KG1 (cell line): ENCODE data around the gene UBE3D.
A peak's percentile ranks its signal among the peaks of the same experiment; 100 is the strongest.

Experiments used
- DNase-seq: peaks from one replicate; lab custom pipeline; 2025; lab: John Stamatoyannopoulos, UW

UBE3D gene, protein sequence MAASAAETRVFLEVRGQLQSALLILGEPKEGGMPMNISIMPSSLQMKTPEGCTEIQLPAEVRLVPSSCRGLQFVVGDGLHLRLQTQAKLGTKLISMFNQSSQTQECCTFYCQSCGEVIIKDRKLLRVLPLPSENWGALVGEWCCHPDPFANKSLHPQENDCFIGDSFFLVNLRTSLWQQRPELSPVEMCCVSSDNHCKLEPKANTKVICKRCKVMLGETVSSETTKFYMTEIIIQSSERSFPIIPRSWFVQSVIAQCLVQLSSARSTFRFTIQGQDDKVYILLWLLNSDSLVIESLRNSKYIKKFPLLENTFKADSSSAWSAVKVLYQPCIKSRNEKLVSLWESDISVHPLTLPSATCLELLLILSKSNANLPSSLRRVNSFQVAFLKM

DNA sequence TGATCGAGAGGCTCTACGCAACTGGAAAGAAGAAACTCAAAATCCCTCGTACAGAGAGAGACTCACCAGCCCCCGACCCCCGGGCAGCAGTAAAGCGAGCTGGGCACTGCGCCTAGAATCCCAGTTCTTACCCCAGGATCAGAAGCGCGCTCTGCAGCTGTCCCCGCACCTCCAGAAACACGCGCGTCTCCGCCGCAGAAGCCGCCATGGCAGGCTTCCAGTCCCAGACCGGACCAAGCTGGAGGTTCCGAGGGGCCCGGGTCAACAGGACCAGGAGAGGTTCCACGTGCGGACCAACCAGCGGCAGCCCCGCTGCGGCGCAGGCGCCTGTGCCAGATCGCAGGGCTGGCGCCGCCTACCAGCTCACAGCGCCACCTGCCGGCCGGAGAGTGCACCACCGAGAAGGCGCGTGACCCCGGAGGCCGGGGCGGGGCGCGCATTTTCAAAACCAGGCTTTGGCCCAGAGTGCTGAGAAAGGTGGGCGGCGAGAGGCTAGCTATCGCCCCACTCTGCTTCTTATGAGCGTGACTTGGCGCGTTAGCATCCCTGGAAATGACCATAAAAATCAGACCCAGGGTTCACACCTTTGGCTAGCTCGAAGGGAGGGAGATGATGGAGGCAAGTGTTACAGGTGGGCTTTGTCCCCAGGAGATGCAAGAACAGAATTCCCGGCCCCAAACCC is at the start of gene UBE3D:
Gene UBE3D (minus strand): TSS at position 331 of the 682 bp plus-strand sequence. CDS start 123 bp downstream, at position 208.
- peak; percentile 89 for DNase-seq

DNA sequence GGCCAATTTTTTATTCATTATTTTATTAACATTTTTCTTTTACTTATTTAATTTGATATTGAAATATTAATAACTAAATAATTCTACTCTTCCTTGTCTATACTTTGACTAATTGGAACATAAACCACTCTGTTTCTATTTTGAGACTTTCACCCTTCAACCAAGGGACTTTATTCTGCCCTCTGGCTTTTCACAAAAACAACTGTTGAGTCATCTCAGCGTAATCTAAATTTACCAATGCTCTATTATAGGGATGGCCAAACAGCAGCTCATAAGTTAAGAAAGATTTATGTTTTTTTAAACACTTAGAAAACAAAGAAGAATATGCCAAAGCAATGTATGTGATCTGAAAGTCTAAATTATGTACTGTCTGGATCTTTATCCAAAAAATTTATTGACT is 48.5 kb upstream of the UBE3D start:
- no peak for DNase-seq

DNA sequence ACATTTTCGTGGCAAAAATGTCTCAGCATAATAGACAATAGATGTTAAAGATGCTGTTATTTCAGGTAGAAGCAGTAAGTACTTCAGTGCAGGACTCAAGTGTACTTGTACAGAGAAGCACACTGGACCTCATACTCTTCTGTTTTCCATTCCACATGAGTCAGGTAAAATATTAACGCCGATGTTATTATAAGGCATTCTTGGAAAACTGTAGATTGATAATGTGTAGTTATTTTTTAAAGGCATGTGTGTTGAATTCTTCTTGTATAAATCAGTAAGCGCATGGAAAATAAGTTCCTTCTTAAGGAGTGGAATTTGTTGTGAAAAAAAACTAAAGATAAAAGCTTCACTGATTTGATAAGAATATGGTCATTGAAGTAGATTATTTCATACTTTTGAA is 47.6 kb upstream of the UBE3D start:
- DNase-seq: no peak

DNA sequence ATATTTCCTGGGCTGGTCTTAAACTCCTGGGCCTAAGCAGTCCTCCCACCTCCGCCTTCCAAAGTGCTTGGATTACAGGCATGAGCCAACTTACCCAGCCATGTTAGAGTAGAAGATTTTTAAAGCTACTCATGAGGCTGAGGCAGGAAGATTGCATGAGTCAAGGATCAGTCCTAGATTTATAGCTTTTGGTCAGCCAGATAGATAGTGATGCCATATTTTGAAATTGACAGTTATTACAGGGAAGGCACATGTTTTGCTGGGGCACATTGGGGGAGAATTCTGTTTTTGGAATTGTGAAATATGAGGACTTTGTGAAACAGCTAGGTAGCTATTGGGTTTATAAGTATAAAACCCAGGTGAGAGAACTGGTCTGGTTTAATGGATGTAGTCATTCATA is 42.7 kb upstream of the UBE3D start:
- no peak for DNase-seq

DNA sequence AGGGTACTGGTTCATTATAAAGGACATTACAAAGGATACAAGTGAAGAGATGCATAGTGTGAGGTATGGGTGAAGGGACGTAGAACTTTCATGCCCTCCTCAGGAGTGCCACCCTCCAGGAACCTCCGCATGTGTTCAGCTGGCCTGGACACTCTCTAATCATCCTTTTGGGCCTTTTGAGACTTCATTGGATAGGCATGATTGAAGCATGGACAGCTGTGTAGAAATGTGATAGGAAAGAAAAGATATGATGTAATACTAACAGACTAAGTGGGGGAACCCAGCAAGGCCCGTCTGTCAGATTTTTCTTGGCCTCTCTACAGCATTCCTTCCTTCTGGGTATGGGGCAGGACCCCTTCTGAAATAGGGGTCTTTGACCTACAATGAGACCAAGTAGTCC is 32.9 kb upstream of the UBE3D start:
- DNase-seq: no peak

DNA sequence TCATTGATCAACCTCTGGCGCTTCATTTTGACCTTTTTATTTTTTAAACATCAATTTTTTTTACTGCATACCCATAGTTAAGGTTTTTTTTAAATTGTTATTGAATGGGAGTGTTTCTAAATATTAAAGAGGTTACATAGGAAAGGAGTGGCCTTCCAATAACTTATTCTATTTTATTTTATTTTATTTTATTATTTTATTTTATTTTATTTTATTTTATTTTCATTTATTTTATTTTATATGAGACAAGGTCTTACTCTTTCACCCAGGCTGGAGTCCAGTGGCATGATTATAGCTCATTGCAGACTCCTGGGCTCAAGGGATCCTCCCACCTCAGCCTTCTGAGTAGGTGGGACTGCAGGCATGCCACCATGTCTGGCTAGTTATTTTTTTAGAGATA is 32.0 kb upstream of the UBE3D start:
- DNase-seq: no peak

DNA sequence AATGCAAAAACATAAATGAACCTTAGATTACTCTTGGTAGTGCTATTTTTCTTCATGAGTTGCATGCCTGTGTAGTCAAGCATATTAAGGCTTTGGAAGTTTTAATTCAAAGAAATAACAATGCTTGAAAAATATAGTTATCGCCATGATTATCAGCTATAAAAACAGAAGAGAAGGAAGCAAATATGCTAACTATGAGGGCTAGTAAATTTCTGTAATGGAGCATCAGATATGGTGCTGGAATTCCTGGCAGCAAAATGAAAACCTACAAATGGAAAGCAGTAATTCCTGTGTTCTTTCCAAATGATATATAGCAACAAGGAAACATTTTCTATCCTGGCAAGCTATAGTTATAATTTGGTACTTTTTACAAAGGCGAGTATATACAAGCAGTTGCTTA is 31.6 kb upstream of the UBE3D start:
- no peak for DNase-seq

DNA sequence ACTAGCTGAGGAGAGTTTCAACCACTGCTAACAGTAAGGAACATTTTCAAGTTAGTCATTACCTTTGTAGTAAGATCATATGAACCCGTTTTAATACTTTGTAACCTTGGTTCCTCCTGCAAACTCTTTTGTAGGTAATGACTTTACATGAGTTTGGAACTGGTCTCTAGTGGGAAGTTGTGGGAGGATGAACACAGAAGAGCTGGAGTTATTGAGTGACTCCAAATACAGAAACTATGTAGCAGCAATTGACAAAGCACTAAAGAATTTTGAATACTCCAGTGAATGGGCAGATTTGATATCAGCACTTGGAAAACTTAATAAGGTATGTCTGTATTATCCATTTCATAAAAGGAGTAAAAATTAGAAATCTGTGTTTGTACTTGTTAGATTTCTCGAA is 31.1 kb upstream of the UBE3D start:
- DNase-seq: no peak

DNA sequence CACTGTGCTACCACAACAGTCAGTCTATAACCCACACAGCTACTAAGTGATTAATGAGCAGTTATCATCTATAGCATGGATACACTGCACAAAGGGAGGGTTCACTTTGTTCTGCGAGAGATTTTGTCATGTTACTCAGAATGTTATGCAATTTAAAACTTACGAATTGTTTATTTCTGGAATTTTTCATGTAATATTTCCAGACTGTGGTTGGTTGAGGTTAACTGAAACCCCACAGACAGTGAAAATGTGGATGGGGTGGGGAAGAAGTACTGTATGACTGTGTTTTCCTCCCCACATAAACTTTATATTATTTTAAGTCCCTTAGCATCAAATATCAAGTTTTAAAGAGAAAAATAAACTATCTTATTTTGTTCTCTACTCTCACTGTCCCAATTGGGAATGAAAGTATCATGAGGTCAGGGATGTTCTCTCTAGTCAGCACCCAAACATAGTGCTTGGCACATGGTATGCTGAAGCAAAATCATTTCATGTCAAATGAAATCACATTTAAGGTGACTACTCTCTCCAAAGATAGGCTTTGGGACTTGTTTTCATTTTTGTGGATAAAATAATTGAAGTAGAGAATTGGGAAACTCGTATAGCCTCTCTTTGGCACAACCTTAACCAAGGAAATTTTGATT is 27.2 kb upstream of the UBE3D start:
- no peak for DNase-seq

DNA sequence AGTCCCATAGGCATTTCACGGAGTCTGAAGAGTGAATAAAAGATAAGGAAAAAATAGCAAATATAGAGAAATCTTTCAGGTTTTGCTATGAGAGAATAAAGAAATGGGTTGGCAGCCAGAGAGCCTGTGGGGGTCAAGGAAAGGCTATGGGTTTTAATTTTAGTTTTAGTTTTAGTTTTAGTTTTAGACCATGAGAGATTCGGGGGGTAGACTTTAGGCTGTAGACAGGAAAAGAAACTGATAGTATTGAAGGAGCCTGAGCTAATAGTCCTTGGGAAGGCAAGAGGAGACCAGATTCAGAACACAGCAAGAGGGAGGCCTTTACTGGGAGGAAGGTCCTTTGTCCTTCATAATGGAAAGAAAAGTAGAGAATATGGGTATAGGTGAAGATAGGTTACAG is 21.1 kb upstream of the UBE3D start:
- DNase-seq: no peak

DNA sequence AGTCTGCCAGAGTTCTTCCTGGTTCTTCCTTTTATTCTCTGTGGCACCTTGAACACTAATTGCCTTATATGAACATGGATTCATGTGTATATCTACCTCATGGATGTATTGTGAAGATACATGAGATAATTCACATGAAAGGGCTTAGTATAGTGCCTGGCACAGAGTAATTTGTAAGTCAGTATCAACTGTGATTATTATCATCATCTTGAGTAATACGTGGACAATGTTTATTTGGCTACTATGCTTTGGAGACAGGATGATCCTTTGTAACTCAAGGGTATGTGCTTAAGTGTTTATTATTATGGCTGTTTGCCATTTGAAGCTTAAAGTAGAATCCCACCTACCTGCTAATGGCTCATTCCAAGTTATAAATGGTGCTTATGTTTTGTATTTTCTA is 17.8 kb upstream of the UBE3D start:
- no peak for DNase-seq

DNA sequence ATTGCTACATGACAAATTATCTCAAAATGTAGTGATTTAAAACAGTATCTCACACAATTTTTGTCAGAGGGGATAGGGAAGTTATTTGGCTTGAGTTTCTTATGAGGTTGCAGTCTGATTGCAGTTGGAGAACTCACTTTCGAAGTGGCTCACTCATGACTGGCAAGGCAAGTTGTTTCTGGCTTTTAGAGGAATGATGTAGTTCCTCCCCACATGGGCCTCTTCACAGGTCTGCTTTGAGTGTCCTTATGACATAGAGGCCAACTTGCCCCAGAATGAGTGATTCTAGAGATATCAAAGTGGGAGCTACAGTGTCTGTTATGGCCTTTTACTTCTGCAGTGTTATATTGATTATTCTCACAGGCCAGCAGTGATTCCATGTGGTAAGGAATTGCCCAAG is 8.0 kb upstream of the UBE3D start:
- DNase-seq: no peak

DNA sequence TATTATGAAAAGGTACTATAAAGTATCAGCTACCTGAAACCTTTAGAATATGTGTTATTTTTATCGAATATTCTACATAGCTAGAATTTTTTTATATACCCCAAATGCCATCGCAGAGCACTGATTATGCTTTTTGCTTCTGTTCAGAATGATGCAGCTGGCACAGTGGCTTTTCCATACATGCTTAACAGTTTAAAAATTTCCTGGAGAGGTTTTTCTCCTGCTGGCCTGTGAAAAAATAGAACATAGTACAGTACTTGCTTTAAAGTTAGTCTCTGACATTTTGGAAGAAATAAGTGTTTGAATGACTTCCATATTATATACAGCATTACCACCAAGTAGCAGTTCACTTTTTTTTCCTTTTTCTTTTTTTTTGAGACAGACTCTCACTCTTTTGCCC is 7.1 kb upstream of the UBE3D start:
- no peak for DNase-seq

DNA sequence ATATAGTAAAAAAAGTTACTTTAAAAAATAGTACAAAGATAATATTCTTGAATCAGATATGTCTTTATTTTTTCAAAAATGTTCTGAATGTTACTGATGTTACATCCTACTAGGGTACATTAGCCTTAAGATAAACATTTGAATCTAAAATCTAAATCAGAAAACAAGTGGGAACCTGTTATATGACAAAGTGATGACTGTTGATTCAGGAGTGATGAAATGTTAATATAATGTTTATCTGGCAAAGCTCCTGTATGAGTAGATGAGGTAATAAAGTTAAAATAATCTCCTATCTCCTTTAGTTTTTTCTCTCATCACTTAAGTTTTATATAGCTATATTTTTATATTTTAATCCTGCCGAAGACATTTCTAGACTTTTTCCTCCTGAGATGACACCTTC is 6.1 kb upstream of the UBE3D start:
- DNase-seq: no peak

DNA sequence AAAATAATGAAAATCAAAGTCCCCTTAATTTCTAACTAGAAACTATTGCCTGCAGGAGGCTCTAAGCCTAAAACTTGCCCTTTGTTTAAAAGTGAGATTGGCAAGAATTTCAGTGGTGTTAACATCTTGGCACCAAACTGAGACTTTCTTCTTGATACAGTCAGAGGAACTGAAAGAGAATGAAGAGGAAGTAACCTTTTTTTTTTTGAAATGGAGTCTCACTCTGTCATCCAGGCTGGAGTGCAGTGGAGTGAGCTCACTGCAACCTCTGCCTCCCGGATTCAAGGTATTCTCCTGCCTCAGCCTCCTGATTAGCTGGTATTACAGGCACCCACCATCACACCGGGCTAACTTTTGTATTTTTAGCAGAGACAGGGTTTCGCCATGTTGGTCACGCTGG is 5.4 kb upstream of the UBE3D start:
- DNase-seq: peak; percentile 6

DNA sequence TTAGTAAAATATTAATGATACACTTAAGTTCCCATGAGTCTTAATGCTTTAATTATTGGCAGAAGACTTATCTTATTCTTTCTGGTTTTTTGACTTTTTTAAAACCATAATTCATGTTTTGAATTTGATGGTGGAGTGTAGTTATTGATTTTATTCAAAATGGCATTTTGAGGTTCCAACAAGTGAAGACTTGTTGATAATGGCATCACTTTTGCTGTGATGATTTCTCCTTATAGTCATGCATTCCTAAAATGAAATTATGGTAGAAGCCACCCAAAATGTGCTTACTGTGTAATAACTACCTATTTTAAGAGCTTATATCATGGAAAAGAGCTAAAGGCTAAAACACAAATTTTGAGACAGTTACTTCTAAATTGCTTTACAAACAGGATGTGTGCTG is 4.0 kb upstream of the UBE3D start:
- DNase-seq: no peak

DNA sequence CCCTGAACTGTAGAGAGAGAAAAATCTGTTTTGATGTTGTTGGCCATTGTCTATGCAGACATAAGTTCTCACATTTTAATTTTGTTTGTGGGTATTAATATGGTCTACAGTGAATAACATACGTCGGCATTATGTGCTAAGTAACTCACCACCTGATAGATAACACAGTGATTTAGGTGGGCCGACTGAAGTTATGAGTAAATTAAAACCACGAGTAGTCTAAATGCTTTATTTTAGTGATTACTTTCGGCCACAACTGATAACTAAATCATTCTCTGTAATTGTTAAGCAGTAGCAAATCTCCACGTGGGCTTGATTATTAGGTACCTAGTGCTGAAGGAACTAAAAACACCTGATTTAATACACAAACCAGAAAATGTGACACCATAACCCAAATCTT is 3.0 kb upstream of the UBE3D start:
- DNase-seq: no peak

DNA sequence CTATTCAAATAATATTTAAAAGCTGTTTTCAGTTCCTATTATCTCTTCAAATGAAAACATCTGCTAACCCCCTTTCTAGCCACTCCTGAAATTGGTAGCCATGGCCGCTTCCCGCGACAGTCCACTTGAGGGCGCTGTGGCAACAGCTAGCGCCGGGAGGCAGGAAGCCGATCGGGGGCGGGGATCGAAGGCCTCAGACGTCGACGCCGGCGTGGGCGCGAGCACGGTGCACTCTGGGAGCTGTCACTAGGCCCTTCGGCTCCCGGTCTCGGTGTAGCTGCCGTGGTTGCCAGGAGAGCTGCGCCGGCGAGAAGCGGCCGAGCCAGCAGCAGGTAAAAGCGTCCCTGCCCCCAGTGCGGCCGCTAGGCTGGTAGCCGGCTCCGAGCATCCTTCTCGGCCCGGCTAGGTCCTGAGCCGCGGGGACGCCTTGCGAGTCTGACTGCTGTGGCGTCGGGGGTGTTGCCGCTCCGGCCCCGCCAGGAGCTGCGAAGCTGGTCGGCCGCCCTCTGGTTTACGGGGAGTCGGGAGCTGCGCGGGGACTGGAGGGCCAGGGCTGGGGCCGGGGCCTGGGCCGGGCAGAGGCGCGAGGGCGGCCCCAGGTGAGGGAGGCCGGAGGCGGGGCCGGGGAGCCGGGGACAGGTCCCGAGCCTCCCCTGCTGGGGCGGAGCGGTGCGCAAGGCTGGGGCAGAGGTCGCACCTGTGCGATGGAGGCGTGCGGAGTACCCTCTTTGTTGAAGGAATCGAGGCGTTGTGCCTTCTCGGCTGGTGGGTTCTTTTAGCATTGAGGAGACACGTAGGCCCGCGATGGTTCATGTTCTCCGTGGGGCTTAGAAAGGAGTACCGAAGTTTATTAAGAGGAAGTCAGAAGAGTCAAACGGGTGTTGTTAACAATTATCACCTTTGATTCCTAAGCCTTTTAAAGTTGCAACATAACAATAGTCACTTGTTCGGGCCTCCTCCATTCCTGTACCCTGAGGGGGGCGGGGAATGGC is 2.1 kb upstream of the UBE3D start, which contains the start of gene DOP1A:
Gene DOP1A (plus strand): TSS at position 224 of the 992 bp plus-strand sequence. CDS start 29,307 bp downstream, outside the sequence.
- DNase-seq: peak; percentile 91

DNA sequence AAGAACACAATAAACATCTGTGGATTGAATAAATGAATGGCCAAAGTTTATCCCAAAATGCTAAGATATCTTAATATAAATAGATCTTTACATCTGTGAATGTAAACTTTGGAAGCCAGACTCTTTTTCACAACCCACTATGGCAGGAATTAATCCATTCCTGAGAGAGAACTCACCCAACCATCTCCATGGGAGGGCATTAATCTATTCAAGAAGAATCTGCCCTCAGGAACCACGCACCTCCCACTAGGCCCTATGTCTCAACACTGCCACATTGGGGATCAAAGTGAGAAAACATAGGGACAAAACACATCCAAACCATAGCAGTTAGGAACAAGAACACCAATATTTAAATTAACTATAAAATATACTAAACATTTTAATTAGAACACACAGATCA is 3.4 kb downstream of the UBE3D start:
- DNase-seq: no peak

DNA sequence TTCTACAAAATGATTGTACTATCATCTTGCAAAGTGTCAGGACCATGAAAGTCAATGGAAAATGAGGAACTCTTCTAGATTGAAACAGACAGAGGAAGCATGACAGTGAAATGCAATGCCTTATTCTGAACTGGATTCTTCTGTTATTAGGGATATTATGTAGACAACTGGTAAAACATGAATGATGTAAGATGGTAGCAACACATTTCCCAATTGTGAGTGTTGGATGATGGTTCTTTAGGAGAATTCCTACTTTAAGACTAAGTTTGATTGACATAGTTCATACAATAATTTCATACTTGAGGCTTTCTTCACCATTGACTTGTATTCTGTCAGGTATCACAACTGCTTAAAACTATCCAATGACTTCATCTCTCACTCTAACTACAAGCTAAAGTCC is 4.5 kb downstream of the UBE3D start:
- DNase-seq: no peak

DNA sequence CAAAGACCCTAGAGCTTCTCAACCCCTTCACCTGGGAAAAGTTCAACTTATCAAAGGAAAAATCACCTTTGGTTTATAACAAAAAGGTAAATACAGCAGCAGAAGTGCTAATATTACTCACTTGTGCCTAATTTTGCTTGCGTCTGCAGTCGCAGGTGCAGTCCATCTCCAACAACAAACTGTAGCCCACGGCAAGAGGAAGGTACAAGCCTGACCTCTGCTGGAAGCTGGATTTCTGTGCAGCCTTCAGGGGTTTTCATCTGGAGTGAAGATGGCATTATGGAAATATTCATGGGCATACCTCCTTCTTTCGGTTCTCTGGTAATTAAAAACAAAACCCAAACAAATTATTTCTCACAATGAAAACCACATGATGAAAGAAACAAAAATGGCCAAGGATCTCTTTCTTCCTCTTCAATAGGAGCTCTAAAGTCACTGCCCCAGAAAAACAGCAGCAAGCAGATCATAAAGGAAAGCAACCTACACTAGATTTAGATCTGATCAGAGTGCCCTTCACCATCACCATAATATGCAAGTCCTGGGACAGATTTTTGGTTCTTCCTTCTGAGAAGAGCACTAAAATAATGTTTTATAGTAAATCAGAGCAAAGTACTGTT is 7.8 kb downstream of the UBE3D start:
- peak; percentile 3 for DNase-seq
